HEK293T (cell line): ENCODE results near the gene USP17L20.
"Not testable (repeated sequence)": the region's sequence is repeated elsewhere in the genome, so short reads cannot be mapped to it uniquely, and the experiment has no call there.

Source experiments
- BHLHE40 ChIP-seq: fragments of 450-650 bp; IDR thresholded peaks from 2 replicates; pipeline ENCODE4 v1.6.1; 2016; ENCODE audit warnings: mild to moderate bottlenecking, moderate library complexity, borderline replicate concordance
- CTBP1 ChIP-seq: fragments of 450-650 bp; IDR thresholded peaks from 2 replicates; pipeline ENCODE4 v1.6.1; 2016; ENCODE audit warnings: borderline replicate concordance
- FOXA1 ChIP-seq: fragments of 450-650 bp; IDR thresholded peaks from 2 replicates; pipeline ENCODE4 v1.6.1; 2016; ENCODE audit warnings: mild to moderate bottlenecking
- FOXK2 ChIP-seq: fragments of 450-650 bp; IDR thresholded peaks from 2 replicates; pipeline ENCODE4 v1.6.1; 2016; ENCODE audit warnings: mild to moderate bottlenecking
- FOXM1 ChIP-seq: fragments of 450-650 bp; IDR thresholded peaks from 2 replicates; pipeline ENCODE4 v1.6.1; 2017; ENCODE audit warnings: mild to moderate bottlenecking, borderline replicate concordance
- HDGF ChIP-seq: fragments of 450-650 bp; IDR thresholded peaks from 2 replicates; pipeline ENCODE4 v1.6.1; 2017; ENCODE audit warnings: antibody characterized with exemption, borderline replicate concordance
- L3MBTL2 ChIP-seq: fragments of 450-650 bp; conservative IDR thresholded peaks from 2 replicates; pipeline ENCODE4 v1.6.1; 2016; ENCODE audit warnings: mild to moderate bottlenecking
- LEF1 ChIP-seq: fragments of 450-650 bp; IDR thresholded peaks from 2 replicates; pipeline ENCODE4 v1.6.1; 2017; ENCODE audit warnings: mild to moderate bottlenecking, borderline replicate concordance
- SUZ12 ChIP-seq: fragments of 450-650 bp; IDR thresholded peaks from 2 replicates; pipeline ENCODE4 v1.6.1; 2016; ENCODE audit warnings: mild to moderate bottlenecking
- TARDBP ChIP-seq: fragments of 450-650 bp; IDR thresholded peaks from 2 replicates; pipeline ENCODE4 v1.6.1; 2016
- ZNF384 ChIP-seq: fragments of 450-650 bp; IDR thresholded peaks from 2 replicates; pipeline ENCODE4 v1.6.1; 2016
- TF ChIP-seq, protein P1 (sequence below): fragments of 450-650 bp; IDR thresholded peaks from 2 replicates; pipeline ENCODE4 v1.6.1; 2016

DNA sequence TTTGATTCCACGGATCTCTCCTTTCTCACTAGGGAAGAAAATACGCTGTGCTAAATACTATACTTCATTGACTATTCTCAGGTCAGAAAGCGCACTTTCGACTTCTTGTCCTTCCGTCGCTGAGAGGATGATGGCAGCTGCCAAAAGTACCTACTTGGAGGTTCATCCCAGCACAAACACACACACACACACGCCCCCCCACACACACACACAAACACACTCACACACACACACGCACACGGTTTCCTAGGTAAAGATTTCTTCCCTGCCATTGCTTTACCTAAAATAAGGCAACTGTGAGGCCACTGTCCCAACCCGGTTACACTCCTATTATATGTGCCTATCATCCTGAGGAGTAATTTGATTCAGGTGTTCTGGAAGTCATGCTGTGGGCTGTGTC is 13.8 kb downstream of the USP17L20 start:
- not testable (repeated sequence) for TF ChIP-seq FOXM1, BHLHE40, SUZ12, ZNF384, LEF1, HDGF, TARDBP, FOXK2, CTBP1, L3MBTL2, FOXA1
- TF ChIP-seq, protein P1, sequence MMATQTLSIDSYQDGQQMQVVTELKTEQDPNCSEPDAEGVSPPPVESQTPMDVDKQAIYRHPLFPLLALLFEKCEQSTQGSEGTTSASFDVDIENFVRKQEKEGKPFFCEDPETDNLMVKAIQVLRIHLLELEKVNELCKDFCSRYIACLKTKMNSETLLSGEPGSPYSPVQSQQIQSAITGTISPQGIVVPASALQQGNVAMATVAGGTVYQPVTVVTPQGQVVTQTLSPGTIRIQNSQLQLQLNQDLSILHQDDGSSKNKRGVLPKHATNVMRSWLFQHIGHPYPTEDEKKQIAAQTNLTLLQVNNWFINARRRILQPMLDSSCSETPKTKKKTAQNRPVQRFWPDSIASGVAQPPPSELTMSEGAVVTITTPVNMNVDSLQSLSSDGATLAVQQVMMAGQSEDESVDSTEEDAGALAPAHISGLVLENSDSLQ: not testable (repeated sequence)
